Lower leg skin (tissue), 3 donors: Measurements from ENCODE around the gene PRAME.

Experiments used
- CTCF ChIP-seq, 3 donors: fragments of 450-650 bp; IDR thresholded peaks; one replicate each; pipeline ENCODE4 v1.5.1; 2016; ENCODE audit warnings: antibody characterized with exemption in 3 of 3, mild to moderate bottlenecking in 3 of 3, moderate library complexity in 2 of 3
- POLR2A ChIP-seq, 2 donors: fragments of 450-650 bp; IDR thresholded peaks; one replicate each; pipeline ENCODE4 v1.6.1; 2016 to 2017; ENCODE audit warnings: antibody characterized with exemption in 2 of 2, mild to moderate bottlenecking in 1 of 2, moderate library complexity in 1 of 2

- no peak for TF ChIP-seq CTCF (IDR thresholded peaks at IDR 0.05)
- no peak for TF ChIP-seq POLR2A (IDR thresholded peaks at IDR 0.05)
Measured at GRCh38 chr22:22546490-22546889, 12.6 kb downstream of the PRAME start.
